GM21737 (cell line): ENCODE measurements around the gene BPIFB4.
"Not testable (repeated sequence)": the region's sequence is repeated elsewhere in the genome, so short reads cannot be mapped to it uniquely, and the experiment has no call there.

Source experiments
- ATAC-seq: cut with Tn5 transposase; IDR thresholded peaks from one replicate; pipeline ENCODE4 v1.9.1; 2021; ENCODE audit warnings: mild to moderate bottlenecking, moderate library complexity; ENCODE audit not compliant: unreplicated experiment

Gene BPIFB4

DNA sequence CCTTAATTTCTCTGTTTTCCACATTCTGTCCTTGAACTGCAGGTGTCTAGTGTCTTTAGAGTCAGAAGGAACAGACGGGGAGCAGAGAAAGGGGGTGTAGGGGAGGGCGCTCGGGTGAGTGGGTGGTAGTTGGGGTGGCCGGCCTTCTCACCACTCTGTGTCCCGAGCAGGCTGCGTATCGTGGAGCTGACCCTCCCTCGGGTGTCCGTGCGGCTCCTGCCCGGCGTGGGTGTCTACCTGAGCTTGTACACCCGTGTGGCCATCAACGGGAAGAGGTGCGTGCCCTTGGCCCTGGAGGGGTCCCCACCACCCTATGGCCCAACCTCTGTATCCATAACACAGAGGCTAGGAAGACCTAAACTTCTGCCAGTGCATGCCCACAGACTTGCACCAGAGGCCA, 5.3 kb downstream of the BPIFB4 start:
- ATAC-seq = no peak

DNA sequence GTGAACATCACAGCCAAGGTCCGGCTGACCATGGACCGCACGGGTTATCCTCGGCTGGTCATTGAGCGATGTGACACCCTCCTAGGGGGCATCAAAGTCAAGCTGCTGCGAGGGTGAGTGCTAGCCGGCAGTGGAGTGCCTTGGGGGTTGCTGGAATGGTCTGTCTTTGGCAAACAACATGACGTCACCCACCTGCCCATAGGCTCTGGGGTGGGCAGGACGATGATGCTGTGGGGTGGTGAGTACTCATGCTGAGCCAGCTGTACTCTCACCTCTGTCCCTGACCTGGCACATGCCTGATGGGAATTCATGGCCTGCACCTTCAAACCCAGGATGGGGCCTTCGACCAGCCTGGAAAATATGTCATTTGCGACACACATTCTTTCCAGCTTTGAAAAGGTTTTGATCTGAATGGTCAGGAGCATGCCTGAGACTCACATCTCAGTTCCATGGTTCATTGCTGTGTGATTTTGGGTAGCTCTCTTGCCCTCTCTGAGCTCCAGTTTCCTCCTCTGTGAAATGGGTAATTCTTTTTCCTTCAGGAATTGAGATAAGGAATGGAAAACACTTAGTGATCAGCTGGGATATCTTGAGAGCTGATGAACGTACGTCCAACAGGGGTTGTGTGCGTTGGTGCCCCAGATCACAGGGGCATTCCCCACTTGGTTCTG, 6.7 kb downstream of the BPIFB4 start:
- ATAC-seq = no peak

DNA sequence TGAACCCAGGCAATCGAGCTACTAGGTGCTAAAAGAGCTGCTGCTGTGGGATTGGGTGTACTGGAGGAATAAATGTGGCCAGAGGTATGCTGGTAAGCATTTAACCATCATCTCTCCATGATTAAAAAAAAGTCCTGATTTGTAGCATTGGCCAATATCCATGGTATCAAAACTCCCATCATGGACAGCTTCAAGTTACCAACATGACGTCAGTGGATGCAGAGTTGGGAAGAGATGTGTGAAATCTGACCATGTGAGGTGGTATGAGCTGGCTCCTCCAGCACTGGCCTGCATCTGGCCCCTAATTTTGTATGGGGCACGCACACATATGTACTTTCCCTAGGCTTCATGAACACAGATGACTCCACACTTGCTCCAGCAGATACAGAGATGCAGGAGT, 11.7 kb downstream of the BPIFB4 start:
- no peak for ATAC-seq

DNA sequence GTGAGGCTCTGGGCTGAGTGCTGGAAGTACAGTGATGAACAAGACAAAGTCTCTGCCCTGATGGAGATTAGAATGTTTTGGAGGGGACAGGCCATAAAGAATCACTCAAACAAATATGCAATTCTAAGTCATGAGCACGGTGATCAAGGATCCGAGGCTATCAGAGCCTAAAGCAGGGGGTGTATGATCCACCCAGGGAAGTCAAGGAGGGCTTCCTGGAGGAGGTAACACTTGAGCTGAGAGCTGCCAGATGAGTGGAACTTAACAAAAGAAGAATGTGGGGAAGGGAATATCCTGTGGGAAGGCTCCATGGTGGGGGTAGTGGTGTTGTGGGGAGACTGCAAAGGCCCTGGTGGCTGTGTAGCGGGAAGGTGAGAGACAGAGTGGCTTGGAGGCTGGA, 12.2 kb downstream of the BPIFB4 start:
- no peak for ATAC-seq

DNA sequence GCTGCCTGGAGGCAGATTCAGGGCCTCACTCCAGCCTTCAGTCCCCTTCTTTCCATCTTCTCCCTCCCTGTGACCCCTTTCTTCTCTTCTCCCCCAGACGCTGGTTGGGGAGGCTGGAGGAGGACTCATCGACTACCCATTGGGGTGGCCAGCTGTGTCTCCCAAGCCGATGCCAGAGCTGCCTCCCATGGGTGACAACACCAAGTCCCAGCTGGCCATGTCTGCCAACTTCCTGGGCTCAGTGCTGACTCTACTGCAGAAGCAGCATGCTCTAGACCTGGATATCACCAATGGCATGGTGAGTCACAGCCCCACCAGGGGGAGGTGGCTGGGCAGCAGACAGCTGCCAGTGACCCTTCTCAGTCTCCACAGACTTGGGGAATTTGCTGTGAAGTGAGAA, 12.9 kb downstream of the BPIFB4 start:
- ATAC-seq = no peak

DNA sequence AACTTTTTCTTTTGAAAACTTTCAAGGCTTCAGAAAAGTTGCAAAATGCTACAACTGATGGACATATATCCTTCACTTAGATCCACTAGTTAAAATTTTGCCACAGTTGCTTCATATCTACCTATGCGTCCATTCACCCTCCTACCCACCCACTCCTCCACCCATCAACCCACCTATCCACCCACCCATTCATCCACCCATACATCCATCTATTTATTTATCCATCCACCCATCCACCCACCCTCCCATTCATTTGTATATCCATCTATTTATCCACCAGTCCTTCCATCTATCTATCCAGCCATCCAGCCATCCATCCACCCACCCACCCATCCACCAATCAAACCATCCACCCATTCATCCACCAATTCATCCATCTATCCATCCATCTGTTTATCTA, 13.6 kb downstream of the BPIFB4 start:
- no peak for ATAC-seq

DNA sequence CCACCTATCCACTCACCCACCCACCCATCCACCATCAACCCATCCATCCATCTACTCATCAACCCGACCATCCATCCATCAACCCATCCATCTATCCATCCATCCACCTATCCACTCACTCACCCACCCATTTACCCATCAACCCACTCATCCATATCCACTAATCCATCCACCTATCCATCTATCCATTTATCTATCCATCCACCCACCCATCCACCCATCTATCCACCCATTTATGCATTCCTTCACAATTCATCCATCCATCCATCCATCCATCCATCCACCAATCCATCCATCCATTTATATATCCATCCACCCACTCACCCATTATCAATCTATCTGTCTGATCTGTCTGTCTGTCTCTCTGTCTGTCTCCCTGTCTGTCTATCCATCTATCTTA, 14.1 kb downstream of the BPIFB4 start:
- ATAC-seq = no peak

DNA sequence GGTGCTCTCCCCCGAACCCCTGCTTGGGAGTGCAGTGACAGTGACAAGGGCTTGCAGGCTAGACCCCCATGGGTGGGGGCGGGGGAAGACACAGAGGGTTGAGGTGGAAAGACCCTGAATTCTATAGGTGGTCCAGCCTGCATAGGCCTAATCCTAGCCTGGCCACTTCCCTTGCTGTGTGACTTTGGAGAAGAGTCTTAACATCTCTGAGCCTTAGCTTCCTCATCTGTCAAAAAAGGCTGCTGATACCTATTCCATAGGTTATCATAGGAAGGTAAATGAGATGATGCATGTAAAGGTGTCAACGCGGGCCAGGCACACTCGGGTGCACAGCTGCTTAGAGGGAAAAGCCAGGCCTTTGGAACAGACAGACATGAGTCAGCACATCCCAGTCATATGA, 15.8 kb downstream of the BPIFB4 start:
- no peak for ATAC-seq

DNA sequence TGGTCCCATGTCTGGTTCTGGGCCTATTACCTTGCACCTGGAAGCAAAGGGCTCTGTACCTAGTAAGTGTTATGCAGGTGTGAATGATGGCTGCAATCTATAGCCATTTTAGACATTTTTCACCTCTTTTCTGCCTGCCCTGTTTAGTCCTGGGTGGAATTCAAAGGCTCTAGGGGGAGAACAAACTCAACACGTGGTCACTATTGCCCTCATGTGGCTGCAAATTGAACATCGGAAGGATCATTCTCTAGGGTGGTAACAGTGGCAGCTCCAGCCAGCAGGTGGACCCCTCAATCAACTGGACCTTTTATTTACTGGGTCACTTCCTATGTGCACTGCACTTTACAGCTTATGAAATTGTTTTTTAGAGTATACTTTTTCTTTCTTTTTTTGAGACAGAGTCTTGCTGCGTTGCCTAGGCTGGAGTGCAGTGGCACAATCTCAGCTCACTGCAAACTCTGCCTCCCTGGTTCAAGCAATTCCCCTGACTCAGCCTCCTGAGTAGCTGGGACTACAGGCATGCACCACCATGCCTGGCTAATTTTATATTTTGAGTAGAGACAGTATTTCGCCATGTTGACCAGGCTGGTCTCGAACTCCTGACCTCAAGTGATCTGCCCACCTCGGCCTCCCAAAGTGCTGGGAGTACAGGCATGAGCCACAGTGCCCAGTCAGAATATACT, 16.6 kb downstream of the BPIFB4 start:
- ATAC-seq = not testable (repeated sequence)

DNA sequence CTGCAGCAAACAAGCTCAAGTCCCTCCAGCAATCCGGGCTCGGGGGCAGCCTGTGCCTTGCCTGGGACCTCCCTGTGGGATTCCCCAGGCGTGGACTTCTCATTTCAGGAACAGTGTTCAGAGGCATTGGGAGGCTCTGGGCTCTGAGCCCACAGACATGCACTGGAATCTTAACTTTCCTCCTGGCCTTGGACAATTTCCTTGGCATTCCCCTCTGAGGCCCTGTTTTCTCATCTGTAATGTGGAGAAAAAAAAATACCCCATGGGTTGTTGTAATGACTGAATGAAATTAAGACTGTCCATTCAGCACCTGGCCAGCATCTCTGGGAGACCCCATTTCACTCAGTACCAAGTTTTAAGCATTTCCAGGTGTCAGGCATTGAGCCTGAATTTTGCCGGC, 17.6 kb downstream of the BPIFB4 start:
- no peak for ATAC-seq

DNA sequence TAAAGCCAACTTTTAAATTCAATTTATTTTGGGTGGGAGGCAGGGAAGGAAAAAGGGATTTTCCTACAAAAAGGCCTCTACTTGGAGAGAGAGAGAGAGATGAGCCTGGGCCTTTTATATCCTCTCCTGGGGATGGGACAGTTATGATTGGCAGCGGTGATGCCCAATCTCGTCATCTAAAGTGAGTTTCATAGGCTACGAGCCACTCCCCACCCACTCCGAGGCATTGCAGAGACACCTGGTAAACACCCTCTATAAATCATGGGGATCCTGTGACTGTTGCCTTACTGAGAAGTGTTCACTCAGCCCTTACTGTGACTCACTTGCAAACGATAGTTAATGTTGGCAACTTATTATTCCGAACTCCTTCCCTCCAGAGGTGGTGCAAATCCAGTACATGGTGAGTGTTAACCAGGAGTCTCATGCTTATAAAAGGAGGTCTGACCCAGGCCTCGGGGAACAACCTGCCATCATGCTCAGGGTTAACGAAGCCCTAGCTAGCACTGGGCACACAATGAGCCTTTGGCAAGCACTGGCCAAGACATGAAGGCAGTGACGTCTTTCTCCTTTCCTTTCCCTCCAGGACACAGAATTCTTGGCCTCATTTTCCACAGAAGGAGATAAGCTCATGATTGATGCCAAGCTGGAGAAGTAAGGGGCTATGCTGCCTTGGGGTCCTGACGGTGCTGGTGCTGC, 20.5 kb downstream of the BPIFB4 start:
- no peak for ATAC-seq

DNA sequence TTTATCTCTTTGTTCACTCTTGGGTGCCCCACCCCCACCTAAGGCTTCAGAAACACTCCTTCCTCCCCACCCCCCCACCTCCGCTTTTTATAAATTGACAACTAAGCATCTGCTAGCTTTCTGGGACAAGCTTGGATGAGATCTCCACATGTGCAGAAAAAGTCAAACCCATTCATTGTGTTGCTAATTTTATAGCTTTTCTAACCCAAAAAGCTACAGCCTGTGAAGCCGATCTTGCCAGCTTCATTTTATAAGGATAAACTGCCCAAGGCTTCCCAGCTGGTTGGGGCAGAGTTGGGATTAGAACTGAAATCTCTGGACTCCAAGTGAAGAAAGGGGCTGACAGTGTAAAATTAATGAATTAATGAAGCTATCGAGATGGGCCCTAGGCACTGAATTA, 24.1 kb downstream of the BPIFB4 start:
- ATAC-seq = no peak

DNA sequence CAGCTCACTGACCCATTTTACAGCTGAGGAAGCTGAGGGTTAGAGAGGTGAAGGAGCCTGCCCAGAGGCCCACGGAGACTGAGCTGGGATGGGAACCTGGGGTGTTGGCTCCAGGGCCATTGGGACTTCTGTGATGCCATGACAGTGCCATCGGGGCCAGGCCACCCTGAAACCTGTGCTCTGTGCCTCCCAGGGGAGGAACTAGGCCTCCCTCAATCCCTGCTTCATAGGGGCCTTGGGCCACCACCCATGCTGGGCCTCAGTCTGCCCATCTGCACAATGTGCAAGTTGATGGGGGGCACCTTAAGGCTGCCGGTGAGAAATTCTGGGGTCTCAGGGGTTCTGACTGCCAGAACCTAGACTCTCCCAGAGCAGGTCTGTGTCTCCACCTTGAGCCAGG, 24.9 kb downstream of the BPIFB4 start:
- ATAC-seq = no peak

DNA sequence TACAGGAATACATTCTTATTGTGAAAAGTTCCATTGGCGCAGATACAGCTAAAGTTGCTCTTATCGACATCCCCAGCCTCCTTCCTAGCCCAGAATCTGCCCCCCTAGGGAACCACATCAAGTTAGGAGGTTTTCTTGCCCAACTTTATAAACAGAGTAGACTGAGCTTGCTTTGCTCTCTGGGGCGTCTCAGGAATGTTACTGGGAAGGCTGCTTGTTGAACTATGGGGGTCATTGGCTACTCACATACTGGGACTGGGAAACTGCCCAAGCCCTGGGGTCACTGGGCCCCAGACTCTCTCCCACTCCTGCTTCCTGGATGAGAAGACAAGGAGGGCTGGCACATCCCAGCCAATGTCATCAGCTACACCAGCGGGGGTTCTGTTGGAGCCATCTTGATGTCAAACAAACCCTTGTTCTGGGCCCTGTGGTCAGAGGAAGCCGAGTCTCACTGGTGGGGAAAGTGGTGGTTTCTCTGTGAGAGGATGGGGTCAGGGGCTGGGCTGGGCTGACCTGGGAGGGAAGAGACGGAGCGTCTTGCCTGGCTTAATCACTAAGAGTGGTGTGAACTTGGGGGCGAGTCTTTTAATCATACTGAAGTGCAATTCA, 26.0 kb downstream of the BPIFB4 start:
- no peak for ATAC-seq

DNA sequence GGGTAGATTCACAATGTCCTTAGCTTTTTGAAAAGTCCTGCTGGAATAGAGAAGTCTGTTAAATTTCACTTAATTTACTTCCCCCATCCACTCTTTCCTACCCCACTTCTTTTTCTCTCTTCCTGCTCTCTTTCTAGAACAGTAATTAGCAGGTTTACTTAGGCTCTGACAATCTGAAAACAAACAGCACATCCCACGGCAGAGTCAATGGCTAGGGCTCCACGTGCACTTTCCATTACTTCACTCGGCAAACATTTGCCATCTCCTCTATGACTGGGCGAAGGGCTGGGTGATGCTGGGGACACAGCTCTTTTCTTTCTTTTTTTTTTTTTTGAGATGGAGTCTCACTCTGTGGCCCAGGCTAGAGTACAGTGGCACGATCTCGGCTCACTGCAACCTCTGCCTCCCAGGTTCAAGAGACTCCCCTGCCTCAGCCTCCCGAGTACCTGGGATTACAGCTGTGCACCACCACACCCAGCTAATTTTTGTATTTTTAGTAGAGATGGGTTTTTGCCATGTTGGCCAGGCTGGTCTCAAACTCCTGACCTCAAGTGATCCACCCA, 26.7 kb downstream of the BPIFB4 start:
- not testable (repeated sequence) for ATAC-seq

DNA sequence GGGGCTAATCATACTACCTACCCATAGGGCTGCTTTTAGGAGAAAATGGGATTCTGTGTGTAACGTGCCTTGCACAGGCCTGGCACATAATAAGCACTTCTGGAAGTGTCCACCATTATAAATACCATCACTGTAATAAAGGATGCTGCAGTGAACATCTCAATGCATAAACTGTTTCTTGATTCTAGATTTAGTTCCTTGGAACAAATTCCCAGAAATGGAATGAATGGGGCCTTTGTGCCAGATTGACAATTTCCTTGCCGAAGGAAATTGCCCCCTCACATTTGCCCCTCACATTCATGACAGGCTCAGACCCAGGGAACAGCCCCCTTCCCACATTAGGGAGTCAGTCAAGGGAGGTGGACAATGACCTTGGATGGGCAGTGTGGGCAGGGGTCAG, 29.2 kb downstream of the BPIFB4 start:
- ATAC-seq = no peak

DNA sequence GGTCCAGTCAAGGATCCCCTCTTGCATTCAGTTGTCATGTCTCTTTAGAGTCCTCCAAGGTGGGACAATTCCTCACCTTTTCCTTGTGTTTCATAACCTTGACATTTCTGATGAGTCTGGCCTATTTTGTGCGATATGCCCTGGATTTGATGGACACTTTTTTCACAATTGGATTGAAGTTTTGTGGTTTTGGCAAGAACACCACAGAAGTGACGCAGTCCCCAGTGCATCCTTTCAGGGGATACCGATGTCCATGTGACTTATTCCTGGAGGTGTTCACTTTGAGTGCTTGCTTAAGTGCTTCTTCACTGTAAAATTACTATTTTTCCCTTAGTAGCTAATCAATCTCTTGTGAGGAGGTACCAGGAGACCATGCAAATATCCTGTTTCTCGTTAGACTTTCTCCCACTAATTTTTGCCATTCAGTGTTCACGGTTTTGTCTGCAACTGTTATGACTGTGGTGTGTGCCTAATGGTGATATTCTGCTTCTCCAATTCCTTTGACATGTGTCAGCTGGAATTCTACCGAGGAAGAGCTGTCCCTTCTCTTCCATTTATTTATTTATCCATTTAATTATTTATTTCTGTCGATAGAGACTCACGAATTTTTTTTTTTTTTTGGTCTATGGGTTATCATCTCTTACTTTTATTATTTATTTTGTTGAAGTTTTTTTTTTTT, 30.8 kb downstream of the BPIFB4 start:
- ATAC-seq = no peak

DNA sequence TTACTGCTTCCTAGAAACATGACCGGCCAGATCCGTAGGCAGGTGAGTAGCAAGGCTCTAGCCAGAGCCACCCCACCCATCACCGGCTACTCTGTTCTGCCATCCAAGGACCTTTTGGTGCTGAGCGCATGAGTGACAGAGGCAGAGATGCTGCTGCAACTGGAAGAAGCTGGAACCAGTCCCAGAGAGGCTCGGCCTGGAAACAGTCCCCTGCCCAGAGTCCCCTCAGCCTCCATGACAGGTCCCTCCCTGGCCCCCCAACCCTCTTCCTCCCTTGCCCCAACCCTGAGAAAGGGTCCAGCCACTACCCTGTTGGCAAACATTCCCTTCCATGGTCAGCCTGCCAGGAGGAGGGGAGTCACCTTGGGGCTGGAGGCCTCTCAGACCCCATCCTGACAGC, 31.9 kb downstream of the BPIFB4 start:
- ATAC-seq = no peak

DNA sequence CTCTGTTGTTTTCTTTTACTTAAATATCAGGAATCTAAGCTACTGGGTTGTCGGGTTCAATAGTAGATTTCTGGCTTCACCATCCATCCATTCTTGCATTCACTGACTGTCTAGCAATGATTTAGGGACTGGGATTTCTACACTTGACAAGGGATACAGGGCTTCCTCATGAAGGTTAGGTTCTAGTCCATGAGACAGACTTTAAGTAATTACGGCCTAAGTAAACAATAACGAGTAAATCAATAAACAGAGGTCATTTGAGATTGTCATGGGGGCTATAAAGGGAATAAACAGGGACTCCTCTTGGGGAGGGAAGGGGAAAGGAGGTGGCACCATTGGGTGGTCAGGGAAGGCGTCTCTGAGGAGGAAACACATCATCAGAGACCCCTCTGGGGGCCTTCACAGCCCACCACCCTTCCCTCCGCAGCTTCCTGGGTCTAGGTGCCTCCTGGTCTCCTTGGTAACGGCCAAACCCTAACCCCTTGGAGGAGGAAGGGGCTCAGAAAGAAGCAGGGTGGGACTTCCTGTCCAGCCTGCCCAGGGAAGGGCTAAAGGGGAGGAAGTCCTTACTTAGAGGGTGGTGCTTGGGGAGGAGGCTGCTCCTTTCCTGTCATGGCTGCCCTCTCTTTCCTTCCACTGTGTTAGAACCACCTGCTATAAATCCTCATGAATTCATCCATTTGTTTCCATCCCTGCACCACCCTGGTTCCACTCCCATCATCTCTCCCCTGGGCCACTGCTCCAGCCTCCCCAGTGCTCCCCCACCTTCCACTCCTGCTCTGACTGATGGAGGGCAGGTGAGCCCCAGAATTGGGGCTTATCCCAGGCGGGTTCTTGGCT, 33.3 kb downstream of the BPIFB4 start:
- no peak for ATAC-seq

DNA sequence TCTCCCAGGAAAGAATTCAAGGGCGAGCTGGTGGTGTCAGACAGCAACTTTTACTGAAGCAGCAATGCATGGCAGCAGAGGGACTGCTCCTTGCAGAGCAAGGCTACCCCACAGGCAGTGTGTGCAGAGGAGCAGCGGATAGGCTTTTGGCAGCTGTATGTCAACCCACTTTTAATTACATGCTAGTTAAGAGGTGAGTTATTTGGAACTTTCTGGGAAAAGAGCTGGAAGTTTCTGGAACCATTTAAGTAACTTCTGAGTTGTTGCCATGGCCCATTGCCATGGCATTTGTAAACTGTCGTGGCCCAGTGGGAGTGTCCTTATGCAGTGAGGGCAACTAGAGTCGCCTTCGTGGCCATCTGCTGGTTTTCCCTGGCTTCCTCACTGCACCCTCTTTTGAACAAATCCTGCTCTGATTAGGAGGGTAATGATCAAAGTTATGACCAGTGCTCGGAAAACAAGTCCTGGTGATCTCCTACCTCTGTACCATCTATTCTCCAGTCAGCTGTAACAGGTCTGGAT, 34.0 kb downstream of the BPIFB4 start:
- no peak for ATAC-seq
